ENCODE measurements around the gene UPB1.

Gene UPB1

GRCh38 chr22:24576778-24577177, 81.6 kb downstream of the UPB1 start:
- no peak for DNase-seq

Measured in DMS79 (cell line).